ENCODE results near the gene LAD1.

Gene LAD1

GRCh38 chr1:201381130-201381529, 18.0 kb downstream of the LAD1 start:
- DNase-seq (ENCODE audit: low read depth), result no peak
- in situ Hi-C loops (cut with HindIII; ENCODE audit: low sequenced_read_pairs), result no loop called here
- H3K4me3 ChIP-seq (ENCODE audit: low read depth, low read length), result no peak overlapping the region
- no peak for TF ChIP-seq CTCF (IDR thresholded peaks at IDR 0.05; ENCODE audit: low read depth, low read length, missing control alignments)

GRCh38 chr1:201379733-201380242, 19.3 kb downstream of the LAD1 start:
- TF ChIP-seq CTCF (IDR thresholded peaks at IDR 0.05; ENCODE audit: low read depth, low read length, missing control alignments), result no peak
- no peak for DNase-seq (ENCODE audit: low read depth)
- H3K4me3 ChIP-seq (ENCODE audit: low read depth, low read length), result no peak overlapping the region
- in situ Hi-C loops (cut with HindIII; ENCODE audit: low sequenced_read_pairs), result no loop called here

GRCh38 chr1:201378804-201379203, 20.3 kb downstream of the LAD1 start:
- in situ Hi-C loops (cut with HindIII; ENCODE audit: low sequenced_read_pairs), result no loop called here
- DNase-seq (ENCODE audit: low read depth), result no peak
- H3K4me3 ChIP-seq (ENCODE audit: low read depth, low read length), result no peak overlapping the region
- no peak for TF ChIP-seq CTCF (IDR thresholded peaks at IDR 0.05; ENCODE audit: low read depth, low read length, missing control alignments)

- no peak for TF ChIP-seq CTCF (IDR thresholded peaks at IDR 0.05; ENCODE audit: low read depth, low read length, missing control alignments)
- in situ Hi-C loops (cut with HindIII; ENCODE audit: low sequenced_read_pairs), result no loop called here
- no peak within 1 kb of the TSS for H3K4me3 ChIP-seq (ENCODE audit: low read depth, low read length)
Measured at GRCh38 chr1:201377611-201378092, 21.5 kb downstream of the LAD1 start, which contains the start of gene TNNT2. TSS of gene TNNT2 (minus strand) at chr1:201377680. CDS start at chr1:201373254, 4,426 bp downstream.

GRCh38 chr1:201376464-201377374, 22.4 kb downstream of the LAD1 start:
- no peak overlapping the region for H3K4me3 ChIP-seq (ENCODE audit: low read depth, low read length)
- no peak for DNase-seq (ENCODE audit: low read depth)
- in situ Hi-C loops (cut with HindIII; ENCODE audit: low sequenced_read_pairs), result no loop called here
- TF ChIP-seq CTCF (IDR thresholded peaks at IDR 0.05; ENCODE audit: low read depth, low read length, missing control alignments), result peak; percentile 73

More at GRCh38 chr1:201377611-201378092, 21.5 kb downstream of the LAD1 start, which contains the start of gene TNNT2:
- no peak for DNase-seq (ENCODE audit: low read depth)

- no peak for TF ChIP-seq CTCF (IDR thresholded peaks at IDR 0.05; ENCODE audit: low read depth, low read length, missing control alignments)
- DNase-seq (ENCODE audit: low read depth), result no peak
- no peak overlapping the region for H3K4me3 ChIP-seq (ENCODE audit: low read depth, low read length)
- in situ Hi-C loops (cut with HindIII; ENCODE audit: low sequenced_read_pairs), result no loop called here
Measured at GRCh38 chr1:201376107-201376463, 23.0 kb downstream of the LAD1 start.
